Panc1 (cell line): Measurements from ENCODE around the gene WNT10A.

ENCODE experiments used
- POLR2AphosphoS5 ChIP-seq: IDR thresholded peaks from 2 replicates; pipeline ENCODE4 v1.6.1; 2012; ENCODE audit warnings: mild to moderate bottlenecking, low read depth, low read length, moderate library complexity
- TF ChIP-seq, protein P1 (sequence below): fragments of 450-650 bp; IDR thresholded peaks from 2 replicates; pipeline ENCODE4 v1.5.1; 2017; ENCODE audit warnings: mild to moderate bottlenecking

DNA sequence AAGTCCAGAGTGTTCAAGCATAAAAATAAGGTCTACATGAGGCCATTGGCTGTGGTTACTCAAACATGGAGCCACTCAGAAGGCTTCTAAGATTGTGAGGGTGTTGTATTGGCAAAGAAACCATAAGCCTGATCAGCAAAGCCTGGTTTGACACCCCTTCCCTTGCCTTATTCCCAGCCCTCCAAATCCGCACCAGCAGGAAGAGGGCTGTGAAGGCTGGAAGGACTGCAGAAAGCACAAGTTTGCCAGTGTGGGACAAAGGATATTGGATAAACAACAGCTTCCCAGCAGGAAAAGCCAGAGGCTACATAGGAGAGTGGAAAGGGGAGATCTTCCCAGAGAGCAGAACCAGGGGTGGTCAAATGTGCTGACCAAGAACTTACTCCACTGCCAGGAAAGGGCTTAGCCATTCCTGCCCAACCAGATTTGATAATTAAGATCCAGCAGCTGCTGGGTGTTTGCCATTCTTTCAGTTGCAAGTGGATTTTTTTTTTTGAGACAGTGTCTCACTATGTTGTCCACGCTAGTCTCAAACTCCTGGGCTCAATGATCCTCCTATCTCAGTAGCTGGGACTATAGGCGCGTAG is 47.5 kb upstream of the WNT10A start:
- TF ChIP-seq, protein P1, sequence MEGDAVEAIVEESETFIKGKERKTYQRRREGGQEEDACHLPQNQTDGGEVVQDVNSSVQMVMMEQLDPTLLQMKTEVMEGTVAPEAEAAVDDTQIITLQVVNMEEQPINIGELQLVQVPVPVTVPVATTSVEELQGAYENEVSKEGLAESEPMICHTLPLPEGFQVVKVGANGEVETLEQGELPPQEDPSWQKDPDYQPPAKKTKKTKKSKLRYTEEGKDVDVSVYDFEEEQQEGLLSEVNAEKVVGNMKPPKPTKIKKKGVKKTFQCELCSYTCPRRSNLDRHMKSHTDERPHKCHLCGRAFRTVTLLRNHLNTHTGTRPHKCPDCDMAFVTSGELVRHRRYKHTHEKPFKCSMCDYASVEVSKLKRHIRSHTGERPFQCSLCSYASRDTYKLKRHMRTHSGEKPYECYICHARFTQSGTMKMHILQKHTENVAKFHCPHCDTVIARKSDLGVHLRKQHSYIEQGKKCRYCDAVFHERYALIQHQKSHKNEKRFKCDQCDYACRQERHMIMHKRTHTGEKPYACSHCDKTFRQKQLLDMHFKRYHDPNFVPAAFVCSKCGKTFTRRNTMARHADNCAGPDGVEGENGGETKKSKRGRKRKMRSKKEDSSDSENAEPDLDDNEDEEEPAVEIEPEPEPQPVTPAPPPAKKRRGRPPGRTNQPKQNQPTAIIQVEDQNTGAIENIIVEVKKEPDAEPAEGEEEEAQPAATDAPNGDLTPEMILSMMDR: no peak
- TF ChIP-seq POLR2AphosphoS5: no peak
